A549 (cell line): Measurements from ENCODE around the gene TMEM151A. TPM values are rescaled to one million over a fixed set of nuclear protein-coding genes. Genes with fewer than 3 reads are reported as not detected.
A peak's percentile ranks its signal among the peaks of the same experiment; 100 is the strongest.

ENCODE experiments used
- ATAC-seq, 2 experiments: fragments of 200-7000 bp in 1 of 2; fragments of >200 bp in 1 of 2; cut with Nextera tagmentation in 1 of 2; cut with Tn5 transposase in 1 of 2; 3 replicates each; pipeline versions ENCODE4 v1.8.0 to v1.9.1; 2018 to 2020; ENCODE audit warnings: mild to moderate bottlenecking in 1 of 2, moderate library complexity in 1 of 2
- CTCF ChIA-PET: fragments of 300-600 bp; sonication (Branson Sonifier 250); formaldehyde crosslinking; extraction: SDS; loops from one replicate; lab custom pipeline; 2021; ENCODE audit warnings: antibody characterized with exemption, inconsistent platforms; lab: Yijun Ruan, JAX
- POLR2A ChIA-PET: fragments of 350-600 bp; formaldehyde crosslinking; extraction: SDS; loops from one replicate; lab custom pipeline; 2021; ENCODE audit warnings: antibody characterized with exemption, inconsistent platforms; lab: Yijun Ruan, JAX
- DNase-seq, 2 experiments: peaks; one replicate each; pipeline versions ENCODE4 v3.0.0 to v3.0.0-alpha.2; 2011 to 2016; ENCODE audit warnings: low read depth in 1 of 2, low spot score in 1 of 2
- FAIRE-seq: peaks from 2 replicates; lab custom pipeline; 2011; peaks lifted over from hg19 to GRCh38; lab: Jason Lieb, UNC
- H3K27ac ChIP-seq, 2 experiments: fragments of >200 bp; sonication (Bioruptor Twin); formaldehyde crosslinking; 3 replicates each; pipeline ENCODE4 v1.5.1; 2016 to 2017
- H3K4me1 ChIP-seq: fragments of >200 bp; sonication (Bioruptor Twin); formaldehyde crosslinking; 3 replicates; pipeline ENCODE4 v1.6.1; 2016
- H3K4me2 ChIP-seq: fragments of >200 bp; sonication (Bioruptor Twin); formaldehyde crosslinking; 3 replicates; pipeline ENCODE4 v1.6.1; 2016
- H3K4me3 ChIP-seq: fragments of >200 bp; sonication (Bioruptor Twin); formaldehyde crosslinking; 3 replicates; pipeline ENCODE4 v1.5.1; 2016
- H3K9me3 ChIP-seq: fragments of >200 bp; sonication (Bioruptor Twin); formaldehyde crosslinking; 3 replicates; pipeline ENCODE4 v1.6.1; 2016
- CBX2 ChIP-seq: fragments of 200-600 bp; sonication (generic); IDR thresholded peaks from 2 replicates; pipeline ENCODE4 v1.6.1; 2016; ENCODE audit warnings: low read depth, mild to moderate bottlenecking, borderline replicate concordance
- CEBPB ChIP-seq, 2 experiments: fragments of >200 bp in 1 of 2; sonication (Bioruptor Twin) in 1 of 2; formaldehyde crosslinking in 1 of 2; IDR thresholded peaks; 2 replicates each; pipeline ENCODE4 v1.6.1; 2012 to 2016
- CHD4 ChIP-seq: fragments of 200-600 bp; sonication (generic); IDR thresholded peaks from 2 replicates; pipeline ENCODE4 v1.6.1; 2016; ENCODE audit warnings: antibody characterized with exemption, mild to moderate bottlenecking, borderline replicate concordance
- GATA3 ChIP-seq: IDR thresholded peaks from 2 replicates; pipeline ENCODE4 v1.6.1; 2012; ENCODE audit warnings: borderline replicate concordance
- HEYL ChIP-seq: fragments of 250-450 bp; sonication (Bioruptor Pico); IDR thresholded peaks from 2 replicates; pipeline ENCODE4 v1.8.0; 2021; ENCODE audit warnings: mild to moderate bottlenecking, moderate library complexity
- HOXB5 ChIP-seq: fragments of 250-450 bp; sonication (Bioruptor Pico); IDR thresholded peaks from 2 replicates; pipeline ENCODE4 v1.5.0; 2020; ENCODE audit warnings: mild to moderate bottlenecking, moderate library complexity
- KDM1A ChIP-seq: fragments of 200-600 bp; sonication (generic); IDR thresholded peaks from 2 replicates; pipeline ENCODE4 v1.6.1; 2016; ENCODE audit warnings: low read depth, mild to moderate bottlenecking
- MAZ ChIP-seq: fragments of 150-350 bp; IDR thresholded peaks from 2 replicates; pipeline ENCODE4 v1.6.1; 2014; ENCODE audit warnings: antibody characterized with exemption, low read depth, low read length, borderline replicate concordance
- NFE2L2 ChIP-seq: fragments of 150-350 bp; conservative IDR thresholded peaks from 2 replicates; pipeline ENCODE4 v1.6.1; 2014; ENCODE audit warnings: low read length
- NR3C1 ChIP-seq: fragments of >200 bp; sonication (Bioruptor Twin); formaldehyde crosslinking; IDR thresholded peaks from 3 replicates; pipeline ENCODE4 v1.6.1; 2017
- POLR2AphosphoS2 ChIP-seq: conservative IDR thresholded peaks from 2 replicates; pipeline ENCODE4 v1.6.1; 2012; ENCODE audit warnings: low read length, improper control_type of control experiment, inconsistent platforms
- RARB ChIP-seq: fragments of 250-450 bp; sonication (Bioruptor Pico); IDR thresholded peaks from 2 replicates; pipeline ENCODE4 v1.8.0; 2021; ENCODE audit warnings: mild to moderate bottlenecking, moderate library complexity
- RNF2 ChIP-seq: fragments of 200-600 bp; sonication (generic); IDR thresholded peaks from 2 replicates; pipeline ENCODE4 v1.6.1; 2016; ENCODE audit warnings: low read depth, mild to moderate bottlenecking, antibody characterized with exemption, moderate library complexity, borderline replicate concordance
- WGBS: methylation state at CpG from one replicate; pipeline ENCODE4 v1.1.6; 2017; ENCODE audit errors: missing lambda C conversion rate; 5-methylcytosine and 5-hydroxymethylcytosine counted together
- polyA plus RNA-seq, 4 experiments: library from polyadenylated mRNA; depleted of rRNA in 3 of 4; stranded (reverse); fragments of >200 nt; fragmentation: RNase III in 1 of 4; extraction: RNeasy Plus Mini Kit Qiagen cat#74134 plus additional on column Dnase treatment in 1 of 4; gene quantifications; 2 replicates in 3 of 4; 3 replicates in 1 of 4; pipeline ENCODE4 v1.2.3, GENCODE V29; 2011 to 2017
- TF ChIP-seq, protein P1 (sequence below): fragments of 450-650 bp; IDR thresholded peaks from 2 replicates; pipeline ENCODE4 v1.6.1; 2014; ENCODE audit warnings: antibody characterized with exemption
- TF ChIP-seq, protein P2 (sequence below): IDR thresholded peaks from 2 replicates; pipeline ENCODE4 v1.6.1; 2012; ENCODE audit warnings: low read depth, borderline replicate concordance
- TF ChIP-seq, protein P3 (sequence below): fragments of 150-350 bp; IDR thresholded peaks from 2 replicates; pipeline ENCODE4 v1.6.1; 2014; ENCODE audit warnings: low read depth, mild to moderate bottlenecking, low read length
- TF ChIP-seq, protein P4 (sequence below): fragments of >200 bp; sonication (Bioruptor Twin); formaldehyde crosslinking; IDR thresholded peaks from 2 replicates; pipeline ENCODE4 v1.6.1; 2016

Gene TMEM151A
- polyA plus RNA-seq, 2 of the 4 experiments (the other 2 are of a cell fraction) = 0.44 to 1.8 TPM

DNA sequence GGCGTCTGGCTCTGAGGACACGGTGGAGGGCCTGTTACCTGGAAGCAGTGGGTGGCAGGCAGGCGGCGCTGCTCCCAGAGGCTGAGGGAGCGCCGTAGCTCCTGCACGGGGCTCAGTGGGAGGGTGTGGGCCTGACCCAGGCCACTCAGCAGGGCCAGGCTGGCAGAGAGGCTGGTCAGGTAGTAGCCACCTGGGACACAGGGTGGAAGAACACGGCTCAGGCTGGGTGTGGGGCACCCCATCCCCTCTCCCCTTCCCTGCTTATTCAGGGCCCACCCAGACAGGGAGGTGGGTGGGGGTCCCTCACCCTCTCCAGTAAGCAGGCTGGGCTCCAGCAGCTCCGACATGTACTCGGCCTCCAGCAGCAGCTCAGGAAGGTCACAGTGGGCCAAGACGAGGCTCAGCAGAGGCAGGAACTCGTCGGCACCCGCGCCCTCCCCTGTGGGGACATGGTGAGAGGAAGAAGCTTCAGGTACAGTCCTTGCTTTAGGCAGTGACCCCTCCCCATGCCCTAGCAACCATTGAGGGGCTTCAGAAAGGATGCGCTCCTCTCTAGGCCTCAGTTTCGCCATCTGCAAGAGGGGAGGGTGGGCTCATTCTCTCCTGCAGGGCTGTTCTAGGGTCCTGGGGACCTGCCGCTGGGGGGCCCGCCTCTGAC is 41.7 kb downstream of the TMEM151A start (continued):
- TF ChIP-seq, protein P1, sequence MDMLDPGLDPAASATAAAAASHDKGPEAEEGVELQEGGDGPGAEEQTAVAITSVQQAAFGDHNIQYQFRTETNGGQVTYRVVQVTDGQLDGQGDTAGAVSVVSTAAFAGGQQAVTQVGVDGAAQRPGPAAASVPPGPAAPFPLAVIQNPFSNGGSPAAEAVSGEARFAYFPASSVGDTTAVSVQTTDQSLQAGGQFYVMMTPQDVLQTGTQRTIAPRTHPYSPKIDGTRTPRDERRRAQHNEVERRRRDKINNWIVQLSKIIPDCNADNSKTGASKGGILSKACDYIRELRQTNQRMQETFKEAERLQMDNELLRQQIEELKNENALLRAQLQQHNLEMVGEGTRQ = no peak
- TF ChIP-seq MAZ = no peak
- no peak for TF ChIP-seq HOXB5 (CRISPR knock-in tag)

DNA sequence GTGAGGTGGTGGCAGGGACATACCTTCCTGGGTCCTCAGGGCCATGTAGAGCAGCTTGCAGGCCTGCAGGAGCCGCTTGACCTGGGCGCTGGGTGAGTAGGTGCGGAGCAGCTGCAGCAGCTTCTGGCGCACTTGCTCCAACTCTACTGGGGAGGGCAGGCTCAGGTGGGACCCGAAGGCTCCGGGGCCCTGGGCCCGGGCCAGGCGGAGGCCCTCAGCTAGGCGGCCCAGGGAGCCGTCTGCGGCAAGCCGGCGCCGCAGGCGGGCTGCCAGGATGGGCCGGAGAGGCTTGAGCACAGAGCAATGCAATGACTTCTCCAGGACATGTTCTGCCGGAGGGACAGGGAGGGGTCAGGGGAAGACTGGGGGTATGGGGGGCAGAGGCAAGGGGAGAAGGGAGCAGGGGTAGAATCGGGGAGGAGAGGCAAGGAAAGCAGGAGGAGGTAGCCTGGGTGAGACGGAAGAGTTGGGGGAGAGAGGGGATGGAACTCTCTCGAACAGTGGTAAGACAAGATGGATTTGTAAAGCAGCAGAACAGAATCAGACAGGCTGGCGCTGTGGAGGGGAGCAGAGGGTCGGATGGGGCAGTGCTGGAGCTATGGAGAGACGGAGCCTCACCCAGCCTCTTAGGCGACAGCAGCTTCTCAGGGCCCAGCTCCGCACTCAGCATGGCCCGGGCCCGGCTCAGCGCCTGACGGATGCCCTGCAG is 42.4 kb downstream of the TMEM151A start:
- ChIA-PET POLR2A (interaction anchor here (3.5 kb wide), 1 partner anchor 22 kb away, joined by 42 read pairs; no protein-coding TSS in a partner anchor), CTCF (interaction anchor here (0.6 to 8.7 kb wide), 8 partner anchors 12 to 315 kb away, joined by 3 to 247 read pairs (median 4); partner anchors contain the start of genes B4GAT1, BRMS1 and CD248)
- 91% methylated on average over 21 of the region's 29 CpGs for WGBS
- ATAC-seq = no peak
- H3K4me3 ChIP-seq = no peak overlapping the region
- no peak overlapping the region for H3K4me2 ChIP-seq
- H3K9me3 ChIP-seq = no peaks in the 10 kb centered on the region
- no peak for FAIRE-seq
- DNase-seq = no peak
- TF ChIP-seq RNF2 = no peak
- peaks cover 26% of the 10 kb centered on the region for H3K4me1 ChIP-seq
- H3K27ac ChIP-seq = no peak overlapping the region

DNA sequence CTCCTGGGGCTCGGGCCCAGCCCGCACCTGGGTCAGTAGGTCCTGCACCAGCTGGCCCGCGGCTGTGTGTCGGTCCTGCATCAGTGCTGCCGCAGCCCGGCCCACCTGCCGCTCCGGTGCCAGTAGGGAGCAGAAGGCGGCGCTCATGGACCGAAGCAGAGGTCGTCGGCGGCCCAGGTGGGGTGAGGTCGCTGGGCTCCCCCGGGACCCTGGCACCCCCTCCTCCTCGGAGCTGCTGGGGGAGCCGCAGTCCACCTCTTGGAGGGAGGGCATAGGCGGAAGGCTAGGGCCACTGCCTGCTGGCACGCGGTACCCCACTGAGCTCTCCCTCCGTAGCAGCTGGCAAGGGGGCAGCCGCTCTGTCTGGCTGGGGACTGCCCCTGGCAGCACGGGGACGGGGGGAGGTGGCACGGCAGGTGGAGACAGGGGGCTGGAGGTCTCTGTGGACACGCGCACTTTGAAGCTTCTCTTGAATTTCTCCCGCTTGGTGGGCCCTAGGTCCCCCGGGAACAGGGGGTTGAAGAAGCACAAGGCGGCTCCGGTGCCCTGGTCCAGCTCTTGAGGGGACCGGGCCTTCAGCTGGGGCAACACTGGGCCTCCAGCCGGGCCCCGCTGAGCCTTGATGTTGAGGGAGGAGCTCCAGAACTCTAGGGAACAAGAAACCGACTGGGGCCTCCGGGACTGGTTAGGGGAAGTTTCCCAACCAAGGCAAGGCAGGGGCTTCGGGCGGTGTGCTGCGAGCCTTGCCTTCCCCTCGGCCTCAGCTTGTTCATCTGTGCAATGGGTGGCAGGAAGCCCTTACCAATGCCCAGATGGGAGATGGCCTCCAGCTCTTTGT is 43.1 kb downstream of the TMEM151A start:
- FAIRE-seq (no peak), DNase-seq (no peak), ATAC-seq (no peak)
- Histone ChIP-seq H3K27ac (peak overlapping the region; percentile 83 to 97; a peak in 4 of 6 replicates), H3K4me3 (peak overlapping the region; percentile 56; the same call in 2 of the 3 replicates), H3K9me3 (no peaks in the 10 kb centered on the region), H3K4me1 (peaks cover 26% of the 10 kb centered on the region), H3K4me2 (peak overlapping the region; percentile 92)
- TF ChIP-seq POLR2AphosphoS2 (no peak), CBX2 (no peak), CHD4 (no peak), RARB (CRISPR knock-in tag) (no peak), HOXB5 (CRISPR knock-in tag) (no peak), KDM1A (no peak), GATA3 (no peak), CEBPB (IDR thresholded peaks at IDR 0.05) (no peak), HEYL (CRISPR knock-in tag) (no peak), NR3C1 (no peak), NFE2L2 (no peak)
- TF ChIP-seq, protein P2, sequence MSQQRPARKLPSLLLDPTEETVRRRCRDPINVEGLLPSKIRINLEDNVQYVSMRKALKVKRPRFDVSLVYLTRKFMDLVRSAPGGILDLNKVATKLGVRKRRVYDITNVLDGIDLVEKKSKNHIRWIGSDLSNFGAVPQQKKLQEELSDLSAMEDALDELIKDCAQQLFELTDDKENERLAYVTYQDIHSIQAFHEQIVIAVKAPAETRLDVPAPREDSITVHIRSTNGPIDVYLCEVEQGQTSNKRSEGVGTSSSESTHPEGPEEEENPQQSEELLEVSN = no peak
- TF ChIP-seq, protein P3, sequence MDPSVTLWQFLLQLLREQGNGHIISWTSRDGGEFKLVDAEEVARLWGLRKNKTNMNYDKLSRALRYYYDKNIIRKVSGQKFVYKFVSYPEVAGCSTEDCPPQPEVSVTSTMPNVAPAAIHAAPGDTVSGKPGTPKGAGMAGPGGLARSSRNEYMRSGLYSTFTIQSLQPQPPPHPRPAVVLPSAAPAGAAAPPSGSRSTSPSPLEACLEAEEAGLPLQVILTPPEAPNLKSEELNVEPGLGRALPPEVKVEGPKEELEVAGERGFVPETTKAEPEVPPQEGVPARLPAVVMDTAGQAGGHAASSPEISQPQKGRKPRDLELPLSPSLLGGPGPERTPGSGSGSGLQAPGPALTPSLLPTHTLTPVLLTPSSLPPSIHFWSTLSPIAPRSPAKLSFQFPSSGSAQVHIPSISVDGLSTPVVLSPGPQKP = no peak
- TF ChIP-seq, protein P4, sequence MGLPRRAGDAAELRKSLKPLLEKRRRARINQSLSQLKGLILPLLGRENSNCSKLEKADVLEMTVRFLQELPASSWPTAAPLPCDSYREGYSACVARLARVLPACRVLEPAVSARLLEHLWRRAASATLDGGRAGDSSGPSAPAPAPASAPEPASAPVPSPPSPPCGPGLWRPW = no peak
- CTCF ChIA-PET = interaction anchor here (0.6 to 8.7 kb wide), 10 partner anchors 10 to 316 kb away, joined by 3 to 247 read pairs (median 6); partner anchors contain the start of genes B4GAT1, BRMS1, CD248 and YIF1A
- WGBS = 92% methylated on average over 18 of the region's 42 CpGs
- POLR2A ChIA-PET = interaction anchor here (1.2 to 3.5 kb wide), 3 partner anchors 8 to 22 kb away, joined by 3 to 42 read pairs (median 11); partner anchors contain the start of gene BRMS1
